ENCODE data around the gene DOHH.

DNA sequence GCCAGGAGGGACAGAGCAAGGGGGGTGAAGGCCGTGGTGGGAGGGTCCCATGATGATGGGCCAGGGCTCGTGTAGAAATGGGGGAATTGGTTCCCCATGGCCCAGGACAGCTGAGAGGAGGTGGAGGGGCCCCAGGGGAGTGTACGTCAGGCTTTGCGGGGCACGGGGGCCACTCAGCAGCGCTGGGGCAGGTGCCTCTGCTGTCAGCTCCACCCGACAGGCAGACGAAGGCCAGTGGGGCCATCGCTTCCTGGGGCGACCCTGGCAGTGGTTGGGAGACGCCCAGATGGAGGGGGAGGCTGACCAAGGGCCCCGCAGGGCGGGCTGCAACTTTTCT lies 36.6 kb upstream of the DOHH start:
- no peak for TF ChIP-seq POLR2AphosphoS5 (IDR thresholded peaks at IDR 0.05; ENCODE audit: borderline replicate concordance, low read depth, low read length)
- TF ChIP-seq EZH2 (IDR thresholded peaks at IDR 0.05): no peak
